Astrocyte (in vitro differentiated cells and primary cell): Measurements from ENCODE around the gene HIC1.

Experiments used
- EZH2 ChIP-seq: IDR thresholded peaks from 2 replicates; pipeline ENCODE4 v1.6.1; 2012; ENCODE audit warnings: mild to moderate bottlenecking, low read length, inconsistent platforms; ENCODE audit not compliant: insufficient read depth
- TF ChIP-seq, protein P1 (sequence below): IDR thresholded peaks from 2 replicates; pipeline ENCODE4 v1.5.1; 2011; ENCODE audit warnings: low read depth, mild to moderate bottlenecking, inconsistent platforms, low read length, moderate library complexity; ENCODE audit not compliant: insufficient read depth

DNA sequence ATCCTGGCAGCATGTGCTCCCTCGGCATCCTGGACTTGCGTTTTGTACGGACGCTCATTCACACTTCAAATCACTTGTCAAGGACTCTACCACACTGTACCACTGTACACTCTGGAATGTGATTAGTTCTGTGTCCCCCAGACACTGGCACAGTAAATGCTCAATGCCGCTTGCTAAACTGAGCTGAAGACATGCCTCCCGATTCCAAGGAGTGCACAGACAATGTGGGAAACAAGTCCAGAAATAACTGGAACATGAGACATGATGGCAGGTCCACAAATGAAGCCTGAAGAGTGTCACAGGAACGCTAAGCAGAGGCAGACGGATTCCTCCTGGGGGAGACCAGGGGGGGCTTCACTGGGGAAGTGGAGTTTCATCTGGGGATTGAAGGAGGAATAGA, 22.1 kb downstream of the HIC1 start:
- TF ChIP-seq, protein P1, sequence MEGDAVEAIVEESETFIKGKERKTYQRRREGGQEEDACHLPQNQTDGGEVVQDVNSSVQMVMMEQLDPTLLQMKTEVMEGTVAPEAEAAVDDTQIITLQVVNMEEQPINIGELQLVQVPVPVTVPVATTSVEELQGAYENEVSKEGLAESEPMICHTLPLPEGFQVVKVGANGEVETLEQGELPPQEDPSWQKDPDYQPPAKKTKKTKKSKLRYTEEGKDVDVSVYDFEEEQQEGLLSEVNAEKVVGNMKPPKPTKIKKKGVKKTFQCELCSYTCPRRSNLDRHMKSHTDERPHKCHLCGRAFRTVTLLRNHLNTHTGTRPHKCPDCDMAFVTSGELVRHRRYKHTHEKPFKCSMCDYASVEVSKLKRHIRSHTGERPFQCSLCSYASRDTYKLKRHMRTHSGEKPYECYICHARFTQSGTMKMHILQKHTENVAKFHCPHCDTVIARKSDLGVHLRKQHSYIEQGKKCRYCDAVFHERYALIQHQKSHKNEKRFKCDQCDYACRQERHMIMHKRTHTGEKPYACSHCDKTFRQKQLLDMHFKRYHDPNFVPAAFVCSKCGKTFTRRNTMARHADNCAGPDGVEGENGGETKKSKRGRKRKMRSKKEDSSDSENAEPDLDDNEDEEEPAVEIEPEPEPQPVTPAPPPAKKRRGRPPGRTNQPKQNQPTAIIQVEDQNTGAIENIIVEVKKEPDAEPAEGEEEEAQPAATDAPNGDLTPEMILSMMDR = no peak
- no peak for TF ChIP-seq EZH2
